ENCODE measurements around the gene PTRHD1. TPM values are rescaled to one million over a fixed set of nuclear protein-coding genes. Genes with fewer than 3 reads are reported as not detected.
"Not testable (repeated sequence)": the region's sequence is repeated elsewhere in the genome, so short reads cannot be mapped to it uniquely, and the experiment has no call there.

The PTRHD1 gene
- total RNA-seq, 1 donor from 2014 or later, result 31.4 TPM

GRCh38 chr2:24816884-24817283, 23.7 kb upstream of the PTRHD1 start:
- intact Hi-C loops (cut with DNase I), result no loop called here
- no peak for ATAC-seq (ENCODE audit: poor library complexity)
- no peak for DNase-seq

DNA sequence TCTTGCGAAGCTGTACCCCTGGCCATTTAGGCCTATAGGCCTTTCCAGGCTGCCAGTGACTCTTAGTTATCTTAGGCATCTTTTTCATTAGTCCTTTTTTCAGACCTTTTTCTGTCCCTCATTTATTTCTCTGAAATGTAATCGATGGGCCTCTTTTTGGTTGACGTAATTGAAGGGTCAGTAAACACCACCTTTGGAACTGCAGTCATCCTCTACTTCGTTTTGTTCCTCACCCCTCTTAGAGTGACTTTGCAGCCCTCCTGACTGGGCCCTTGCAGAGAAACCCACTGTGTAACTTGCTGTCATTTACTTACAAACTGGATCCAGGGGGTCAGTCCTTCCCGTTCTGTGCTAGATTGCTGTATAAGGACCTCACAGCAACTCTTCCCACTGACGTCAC, 23.2 kb upstream of the PTRHD1 start:
- ATAC-seq (ENCODE audit: poor library complexity) (no peak), DNase-seq (no peak)
- intact Hi-C loops (cut with DNase I), result no loop called here

DNA sequence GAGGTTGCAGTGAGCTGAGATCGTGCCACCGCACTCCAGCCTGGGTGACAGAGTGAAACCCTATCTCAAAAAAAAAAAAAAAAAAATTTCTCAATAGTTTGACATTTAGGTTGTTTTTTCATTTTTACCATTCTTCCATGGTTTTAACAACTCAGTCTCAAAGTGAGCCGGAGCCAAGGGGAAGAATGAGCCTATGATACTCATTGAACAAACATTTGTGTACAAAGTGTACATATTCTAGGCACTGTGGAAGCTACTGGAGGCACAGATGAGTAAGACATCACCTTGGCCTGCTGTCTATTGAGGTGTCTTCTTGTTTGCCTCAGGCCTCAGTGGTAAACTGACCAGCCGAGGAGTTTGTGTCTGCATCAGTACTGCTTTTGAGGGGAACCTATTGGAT, 22.0 kb upstream of the PTRHD1 start:
- DNase-seq (no peak), ATAC-seq (ENCODE audit: poor library complexity) (no peak)
- intact Hi-C loops (cut with DNase I), result no loop called here

- intact Hi-C loops (cut with DNase I), result no loop called here
- ATAC-seq (ENCODE audit: poor library complexity) (no peak), DNase-seq (no peak)
These were observed 21.3 kb upstream of the PTRHD1 start for GRCh38 chr2:24814516-24814915.

DNA sequence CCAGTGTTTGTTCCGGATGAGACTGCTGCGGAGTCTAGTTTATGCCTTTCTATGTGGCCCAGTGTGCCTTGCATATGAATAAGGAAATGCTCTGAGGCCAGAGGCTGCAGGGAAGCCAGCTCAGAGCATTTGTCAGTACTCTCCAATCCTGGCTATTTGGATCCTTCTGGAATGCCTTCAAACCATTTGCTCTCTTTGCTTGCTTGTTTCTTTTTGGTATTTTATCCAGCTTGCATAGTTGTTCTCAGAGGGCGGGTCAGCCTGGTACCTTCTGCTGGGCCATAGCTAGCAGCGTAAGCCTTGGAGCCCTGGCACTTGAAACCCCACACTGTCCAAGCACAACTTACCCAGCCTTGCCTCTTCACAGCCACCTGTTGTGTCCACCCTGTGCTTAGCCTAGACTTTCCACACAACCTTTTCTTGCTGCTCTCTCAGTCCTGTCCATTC, 20.5 kb upstream of the PTRHD1 start:
- ATAC-seq (ENCODE audit: poor library complexity) (no peak), DNase-seq (no peak)
- intact Hi-C loops (cut with DNase I), result no loop called here

GRCh38 chr2:24809316-24810007, 16.3 kb upstream of the PTRHD1 start:
- intact Hi-C loops (cut with DNase I), result no loop called here
- no peak for DNase-seq
- ATAC-seq (ENCODE audit: poor library complexity), result no peak

GRCh38 chr2:24806661-24807036, 13.5 kb upstream of the PTRHD1 start:
- DNase-seq (no peak), ATAC-seq (ENCODE audit: poor library complexity) (no peak)
- intact Hi-C loops (cut with DNase I), result no loop called here

GRCh38 chr2:24805811-24806660, 12.8 kb upstream of the PTRHD1 start:
- intact Hi-C loops (cut with DNase I); ATAC-seq (ENCODE audit: poor library complexity); DNase-seq: not testable (repeated sequence)

GRCh38 chr2:24800487-24800886, 7.3 kb upstream of the PTRHD1 start:
- intact Hi-C loops (cut with DNase I); ATAC-seq (ENCODE audit: poor library complexity); DNase-seq: not testable (repeated sequence)

DNA sequence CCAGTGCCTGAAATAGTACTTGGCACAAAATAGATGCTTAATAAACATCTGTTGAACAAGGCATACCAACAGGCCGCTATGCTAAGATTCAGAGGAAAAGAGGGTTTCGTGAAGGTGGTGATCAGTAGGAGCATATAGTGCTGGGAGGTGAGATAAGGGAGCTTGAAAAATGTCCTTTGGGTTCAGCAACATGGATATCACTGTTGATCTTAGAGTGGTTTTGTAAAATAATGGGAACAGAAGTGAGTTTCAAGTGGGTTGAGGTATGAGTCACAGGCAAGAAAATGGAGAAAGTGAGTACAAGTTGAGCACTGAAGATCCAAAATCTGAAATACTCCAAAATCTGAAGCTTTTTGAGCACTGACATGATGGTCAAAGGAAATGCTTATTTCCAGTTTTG, 4.5 kb upstream of the PTRHD1 start:
- DNase-seq (no peak), ATAC-seq (ENCODE audit: poor library complexity) (no peak)
- intact Hi-C loops (cut with DNase I), result no loop called here

DNA sequence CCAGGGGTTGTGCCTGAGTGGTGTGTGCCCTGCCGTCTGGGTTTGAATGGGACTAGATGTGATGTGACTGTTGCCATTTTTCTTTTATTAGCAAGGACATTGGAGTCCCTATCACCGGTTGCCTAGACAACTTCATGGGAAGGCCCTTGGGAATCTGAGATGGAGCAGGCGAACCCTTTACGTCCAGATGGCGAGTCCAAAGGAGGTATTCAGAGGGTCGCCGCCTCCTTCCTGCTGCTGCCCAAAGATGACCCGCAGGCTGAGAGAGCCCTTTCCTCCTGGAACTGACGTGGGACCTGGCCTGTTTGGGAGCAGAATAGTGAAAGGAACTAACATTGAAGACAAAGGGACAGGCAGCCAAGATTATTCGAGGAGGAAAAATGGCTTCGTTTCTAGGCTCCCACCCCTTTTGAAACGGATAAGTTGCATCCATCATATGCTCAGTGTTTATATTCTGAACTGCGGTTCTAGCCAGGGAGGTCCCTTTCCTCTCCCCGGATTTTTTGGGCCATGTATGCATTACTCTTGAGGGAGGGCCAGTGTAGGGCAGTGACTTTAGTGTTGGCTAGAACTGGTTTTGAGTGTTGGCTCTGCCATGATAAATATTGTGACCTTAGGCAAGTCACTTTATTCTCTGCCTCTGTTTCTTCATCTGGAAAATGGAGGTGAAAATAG, 707 bp upstream of the PTRHD1 start:
- intact Hi-C loops (cut with DNase I), result loop anchor here (5.0 kb wide), 1 partner anchor 302 kb away; the partner anchor contains the start of gene NCOA1
- ATAC-seq (ENCODE audit: poor library complexity) (no peak), DNase-seq (no peak)

GRCh38 chr2:24792542-24792873, 683 bp downstream of the PTRHD1 start:
- intact Hi-C loops (cut with DNase I), result loop anchor here (5.0 kb wide), 1 partner anchor 300 kb away; the partner anchor contains the start of gene NCOA1
- no peak for ATAC-seq (ENCODE audit: poor library complexity)
- no peak for DNase-seq

DNA sequence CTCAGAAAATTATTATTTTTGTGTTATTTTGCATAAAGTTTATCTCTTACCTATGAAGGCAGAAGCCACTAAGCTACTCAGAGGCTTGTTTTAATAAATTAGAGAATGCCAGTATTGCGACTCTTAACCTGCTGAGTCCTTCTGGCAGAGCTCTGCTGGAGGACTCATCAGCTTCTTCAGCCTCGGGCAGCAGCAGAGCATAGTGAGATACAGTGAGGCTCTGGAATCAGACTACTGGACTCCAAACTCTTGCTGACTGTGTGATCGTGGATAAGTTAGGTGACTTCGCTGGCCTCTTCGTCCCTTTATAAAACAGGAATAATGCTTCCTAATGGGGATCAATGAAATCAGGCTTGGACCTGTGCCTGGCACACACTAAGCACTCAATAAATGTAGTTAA, 1.7 kb downstream of the PTRHD1 start:
- DNase-seq (no peak), ATAC-seq (ENCODE audit: poor library complexity) (no peak)
- intact Hi-C loops (cut with DNase I), result loop anchor here (5.0 kb wide), 1 partner anchor 299 kb away; the partner anchor contains the start of gene NCOA1

GRCh38 chr2:24788816-24789215, 4.4 kb downstream of the PTRHD1 start:
- DNase-seq (no peak), ATAC-seq (ENCODE audit: poor library complexity) (no peak)
- intact Hi-C loops (cut with DNase I), result no loop called here

- intact Hi-C loops (cut with DNase I), result no loop called here
- DNase-seq, result no peak
- ATAC-seq (ENCODE audit: poor library complexity), result no peak
These were observed 5.7 kb downstream of the PTRHD1 start for GRCh38 chr2:24787532-24787931.

GRCh38 chr2:24785671-24786321, 7.4 kb downstream of the PTRHD1 start:
- DNase-seq, result no peak
- intact Hi-C loops (cut with DNase I), result no loop called here
- ATAC-seq (ENCODE audit: poor library complexity), result peak; percentile 41

- intact Hi-C loops (cut with DNase I), result no loop called here
- no peak for ATAC-seq (ENCODE audit: poor library complexity)
- no peak for DNase-seq
These were observed 9.6 kb downstream of the PTRHD1 start for GRCh38 chr2:24783641-24784040.

- intact Hi-C loops (cut with DNase I), result no loop called here
- no peak for ATAC-seq (ENCODE audit: poor library complexity)
- DNase-seq, result no peak
These were observed 14.1 kb downstream of the PTRHD1 start for GRCh38 chr2:24779116-24779515.

DNA sequence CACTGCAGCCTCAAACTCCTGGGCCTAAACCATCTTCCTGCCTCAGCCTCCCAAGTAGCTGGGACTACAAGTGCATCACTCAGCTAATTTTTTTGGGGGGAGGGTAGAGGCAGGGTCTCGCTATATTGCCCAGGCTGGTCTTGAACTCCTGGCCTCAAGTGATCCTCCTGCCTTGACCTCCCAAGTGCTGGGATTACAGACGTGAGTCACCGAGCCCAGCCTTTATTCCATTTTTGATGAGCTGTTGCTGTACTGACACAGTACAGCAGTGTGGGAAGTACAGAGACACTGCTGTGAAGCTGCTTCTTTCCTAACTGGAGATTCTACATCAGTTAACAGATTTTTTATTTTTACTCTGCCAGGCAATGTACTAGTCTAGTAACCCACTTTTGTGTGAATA, 18.8 kb downstream of the PTRHD1 start:
- intact Hi-C loops (cut with DNase I), result no loop called here
- ATAC-seq (ENCODE audit: poor library complexity) (no peak), DNase-seq (no peak)
